Activated T-helper 1 cell treated with anti-CD3 and anti-CD28 coated beads, Interleukin-12 subunit alpha, Interleukin-12 subunit beta, Interleukin-2, Interleukin-4 antibody, amounts not matched to agents 30 ng/mL and 10 ng/mL and 1 ng/mL, durations not matched to agents 14 hours and 24 hours and 36 hours (primary cell): ENCODE data around the gene ZC2HC1B. TPM values are rescaled to one million over a fixed set of nuclear protein-coding genes. Genes with fewer than 3 reads are reported as not detected.

ENCODE experiments used
- DNase-seq: peaks from one replicate; pipeline ENCODE4 v3.0.0; 2021; ENCODE audit warnings: low spot score
- H3K27ac Mint-ChIP-seq: one replicate; pipeline ENCODE4 v1.8.0; 2021; ENCODE audit warnings: mild to moderate bottlenecking, mixed read lengths
- H3K27me3 Mint-ChIP-seq: one replicate; pipeline ENCODE4 v1.8.0; 2022; ENCODE audit warnings: mild to moderate bottlenecking, moderate library complexity, mixed read lengths; ENCODE audit not compliant: insufficient read depth
- H3K36me3 Mint-ChIP-seq: one replicate; pipeline ENCODE4 v1.8.0; 2021; ENCODE audit warnings: low read depth, mixed read lengths
- H3K4me1 Mint-ChIP-seq: one replicate; pipeline ENCODE4 v1.8.0; 2021; ENCODE audit warnings: low read depth, mixed read lengths
- H3K4me3 Mint-ChIP-seq: one replicate; pipeline ENCODE4 v1.8.0; 2021; ENCODE audit warnings: mild to moderate bottlenecking, moderate library complexity, mixed read lengths
- H3K9me3 Mint-ChIP-seq: one replicate; pipeline ENCODE4 v1.8.0; 2021; ENCODE audit warnings: mixed read lengths
- intact Hi-C: fragments of 100-400 bp; cut with micrococcal nuclease; formaldehyde crosslinking; loops from one replicate; pipeline ENCODE4 v1.15.1; 2024
- total RNA-seq: library from RNA; stranded (reverse); gene quantifications from 2 replicates; pipeline ENCODE4 v1.2.3, GENCODE V29; 2022

ZC2HC1B gene
- total RNA-seq, 1 donor from 2014 or later: not detected

- Mint-ChIP-seq H3K4me1 (no peaks in the 10 kb centered on the region), H3K4me3 (no peak overlapping the region), H3K27me3 (no peaks in the 10 kb centered on the region), H3K36me3 (no peaks in the 10 kb centered on the region), H3K9me3 (no peaks in the 10 kb centered on the region), H3K27ac (no peak overlapping the region)
- intact Hi-C loops: no loop called here
- DNase-seq: no peak
Measured at GRCh38 chr6:143961886-143962878, 97.9 kb downstream of the ZC2HC1B start.

- no peak for DNase-seq
- Mint-ChIP-seq H3K4me1 (no peaks in the 10 kb centered on the region), H3K27ac (no peak overlapping the region), H3K27me3 (no peaks in the 10 kb centered on the region), H3K4me3 (no peak overlapping the region), H3K36me3 (no peaks in the 10 kb centered on the region), H3K9me3 (no peaks in the 10 kb centered on the region)
- intact Hi-C loops: no loop called here
Measured at GRCh38 chr6:143963158-143963919, 99.1 kb downstream of the ZC2HC1B start.

DNA sequence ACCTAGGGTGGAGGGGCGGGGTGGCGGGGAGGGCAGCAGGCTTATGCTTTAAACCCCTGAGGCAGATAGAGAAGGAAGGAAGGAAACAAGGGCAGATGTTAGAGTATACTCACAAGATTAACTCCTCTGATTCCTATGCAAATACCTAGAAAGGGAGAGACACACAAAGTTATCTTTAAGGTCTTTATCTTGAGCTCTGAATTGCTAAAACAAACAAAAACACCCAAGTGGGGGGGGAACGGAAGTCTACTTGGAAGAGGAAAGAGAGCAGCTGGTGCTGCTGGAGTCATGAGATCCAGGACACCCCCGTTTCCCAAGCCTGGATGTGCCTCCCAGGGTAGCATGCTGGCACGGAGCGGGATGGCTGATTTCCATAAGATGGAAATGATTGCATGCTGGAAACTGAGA, 100.4 kb downstream of the ZC2HC1B start:
- Mint-ChIP-seq H3K27ac (no peak overlapping the region), H3K27me3 (no peaks in the 10 kb centered on the region), H3K36me3 (no peaks in the 10 kb centered on the region), H3K4me1 (no peaks in the 10 kb centered on the region), H3K9me3 (no peaks in the 10 kb centered on the region), H3K4me3 (no peak overlapping the region)
- DNase-seq: no peak
- intact Hi-C loops: no loop called here

GRCh38 chr6:143965503-143966171, 101.4 kb downstream of the ZC2HC1B start:
- intact Hi-C loops: no loop called here
- Mint-ChIP-seq H3K4me3 (no peak overlapping the region), H3K36me3 (no peaks in the 10 kb centered on the region), H3K27me3 (no peaks in the 10 kb centered on the region), H3K4me1 (no peaks in the 10 kb centered on the region), H3K27ac (no peak overlapping the region), H3K9me3 (no peaks in the 10 kb centered on the region)
- no peak for DNase-seq

GRCh38 chr6:143966312-143966711, 102.0 kb downstream of the ZC2HC1B start:
- no peaks in the 10 kb centered on the region for H3K27me3 Mint-ChIP-seq
- no peaks in the 10 kb centered on the region for H3K4me1 Mint-ChIP-seq
- no peak overlapping the region for H3K4me3 Mint-ChIP-seq
- DNase-seq: no peak
- H3K36me3 Mint-ChIP-seq: no peaks in the 10 kb centered on the region
- intact Hi-C loops: no loop called here
- H3K27ac Mint-ChIP-seq: no peak overlapping the region
- no peaks in the 10 kb centered on the region for H3K9me3 Mint-ChIP-seq

GRCh38 chr6:143967706-143968376, 103.6 kb downstream of the ZC2HC1B start:
- no peak for DNase-seq
- H3K27ac Mint-ChIP-seq: no peak overlapping the region
- intact Hi-C loops: no loop called here
- no peaks in the 10 kb centered on the region for H3K4me1 Mint-ChIP-seq
- H3K4me3 Mint-ChIP-seq: no peak overlapping the region
- H3K27me3 Mint-ChIP-seq: no peaks in the 10 kb centered on the region
- no peaks in the 10 kb centered on the region for H3K36me3 Mint-ChIP-seq
- no peaks in the 10 kb centered on the region for H3K9me3 Mint-ChIP-seq

GRCh38 chr6:143969077-143969476, 104.8 kb downstream of the ZC2HC1B start:
- Mint-ChIP-seq H3K27me3 (no peaks in the 10 kb centered on the region), H3K36me3 (no peaks in the 10 kb centered on the region), H3K9me3 (no peaks in the 10 kb centered on the region), H3K4me3 (no peak overlapping the region), H3K27ac (no peak overlapping the region), H3K4me1 (no peaks in the 10 kb centered on the region)
- intact Hi-C loops: no loop called here
- no peak for DNase-seq

DNA sequence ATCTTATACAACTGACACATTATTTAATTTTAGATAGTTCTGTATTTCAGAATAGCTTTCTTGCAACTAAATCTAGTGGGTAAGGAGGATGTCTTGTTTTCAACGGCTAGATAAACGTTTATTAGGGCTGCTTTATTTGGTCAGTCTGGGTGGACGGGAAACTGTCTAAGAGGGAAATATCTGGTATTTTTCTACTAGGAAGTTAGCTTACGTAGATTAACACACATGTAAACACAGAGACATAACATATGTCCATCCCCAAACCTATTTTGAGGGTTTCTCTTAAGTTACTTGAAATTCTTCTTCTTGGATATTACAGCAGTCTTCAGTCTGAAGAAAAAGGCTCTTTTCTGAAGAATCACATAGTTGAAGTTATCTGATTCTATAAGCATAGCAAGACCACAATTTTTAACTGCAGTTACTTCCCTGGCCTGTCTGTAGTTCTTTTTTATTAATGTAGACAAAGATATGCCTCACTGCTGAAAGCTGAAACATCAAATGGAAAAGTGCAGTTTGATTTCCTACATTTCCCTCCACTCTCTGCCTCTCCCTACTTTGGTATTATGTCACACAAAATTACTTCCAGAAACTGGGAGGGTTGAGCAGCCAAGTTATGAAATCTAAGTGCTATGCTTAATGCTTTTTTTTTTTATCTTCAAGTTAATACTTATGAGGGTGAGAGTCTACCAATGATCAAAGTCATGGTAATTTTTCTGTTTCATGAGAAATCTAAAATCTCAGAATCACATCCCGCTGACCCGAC, 106.4 kb downstream of the ZC2HC1B start:
- intact Hi-C loops: no loop called here
- Mint-ChIP-seq H3K36me3 (no peaks in the 10 kb centered on the region), H3K27ac (no peak overlapping the region)

DNA sequence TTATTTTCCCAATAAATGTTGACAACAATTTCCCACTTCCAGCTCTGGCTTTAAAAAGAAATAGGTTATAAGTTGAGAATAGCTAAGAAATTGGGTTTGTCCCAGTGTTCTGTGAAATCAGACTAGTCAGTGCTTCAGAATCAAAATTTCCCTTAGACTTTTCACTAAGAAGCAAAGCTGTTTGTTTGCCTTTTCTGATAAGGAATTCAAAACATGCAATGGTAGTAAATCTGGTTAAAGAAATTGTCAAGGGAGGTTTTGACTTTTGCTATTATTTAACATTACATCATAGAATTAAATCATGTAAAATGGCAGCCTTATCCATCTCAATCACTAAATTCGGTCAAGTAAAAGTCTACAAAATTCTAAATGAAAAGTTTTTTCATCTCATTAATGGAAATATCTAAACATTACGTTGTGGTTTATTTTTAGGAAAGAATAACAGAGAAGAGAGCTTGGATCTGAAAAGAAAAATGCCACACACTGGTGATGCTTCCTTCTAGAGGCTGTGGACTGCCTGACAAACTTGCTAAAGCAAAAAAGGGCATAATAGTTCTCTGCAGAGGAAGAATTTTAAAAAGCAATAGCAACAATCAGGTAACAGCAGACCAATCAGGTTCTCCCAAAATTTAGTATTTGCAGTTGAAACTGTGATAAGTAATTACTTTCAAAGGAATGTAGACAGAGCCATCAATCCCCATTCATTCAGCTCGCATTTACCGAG, 107.4 kb downstream of the ZC2HC1B start:
- no peaks in the 10 kb centered on the region for H3K9me3 Mint-ChIP-seq
- H3K36me3 Mint-ChIP-seq: no peaks in the 10 kb centered on the region
- H3K4me1 Mint-ChIP-seq: no peaks in the 10 kb centered on the region
- no peak for DNase-seq
- no peaks in the 10 kb centered on the region for H3K27me3 Mint-ChIP-seq
- no peak overlapping the region for H3K4me3 Mint-ChIP-seq
- no peak overlapping the region for H3K27ac Mint-ChIP-seq
- intact Hi-C loops: no loop called here

More for the DNA sequence above, 106.4 kb downstream of the ZC2HC1B start:
- Mint-ChIP-seq H3K27me3 (no peaks in the 10 kb centered on the region), H3K4me1 (no peaks in the 10 kb centered on the region), H3K4me3 (no peak overlapping the region), H3K9me3 (no peaks in the 10 kb centered on the region)
- no peak for DNase-seq

GRCh38 chr6:143973097-143973966, 109.1 kb downstream of the ZC2HC1B start:
- no peaks in the 10 kb centered on the region for H3K36me3 Mint-ChIP-seq
- intact Hi-C loops: no loop called here
- no peaks in the 10 kb centered on the region for H3K9me3 Mint-ChIP-seq
- H3K4me3 Mint-ChIP-seq: no peak overlapping the region
- no peak overlapping the region for H3K27ac Mint-ChIP-seq
- no peaks in the 10 kb centered on the region for H3K4me1 Mint-ChIP-seq
- no peaks in the 10 kb centered on the region for H3K27me3 Mint-ChIP-seq
- no peak for DNase-seq

DNA sequence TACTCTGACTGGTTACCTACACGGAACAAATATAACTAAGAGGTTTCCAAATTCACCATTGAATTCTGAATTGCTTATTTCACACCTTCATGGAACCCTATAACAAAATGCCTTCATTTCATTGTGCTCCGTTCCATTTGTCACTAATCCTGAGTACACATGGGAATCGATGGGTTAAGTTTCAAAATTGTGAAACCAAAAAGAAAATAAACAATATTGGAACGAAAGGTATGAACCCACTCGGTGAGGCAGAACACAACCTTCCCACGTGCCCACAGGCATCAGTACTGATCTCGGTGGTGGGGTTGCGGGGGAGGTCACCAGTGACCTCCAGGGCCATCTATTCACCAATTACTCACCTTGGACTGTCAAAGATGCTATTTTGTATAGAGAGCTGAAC, 109.8 kb downstream of the ZC2HC1B start:
- no peak overlapping the region for H3K27ac Mint-ChIP-seq
- no peaks in the 10 kb centered on the region for H3K27me3 Mint-ChIP-seq
- DNase-seq: no peak
- H3K4me3 Mint-ChIP-seq: no peak overlapping the region
- H3K4me1 Mint-ChIP-seq: no peaks in the 10 kb centered on the region
- no peaks in the 10 kb centered on the region for H3K36me3 Mint-ChIP-seq
- no peaks in the 10 kb centered on the region for H3K9me3 Mint-ChIP-seq
- intact Hi-C loops: no loop called here
